K562 (cell line): ENCODE measurements around the gene ASB7. TPM values are rescaled to one million over a fixed set of nuclear protein-coding genes. Genes with fewer than 3 reads are reported as not detected.

ENCODE experiments used
- FIP1L1 ChIP-seq: fragments of 200-400 bp; formaldehyde crosslinking; IDR thresholded peaks from 2 replicates; pipeline ENCODE4 v1.6.1; 2018; ENCODE audit warnings: mild to moderate bottlenecking, low read depth, low read length; ENCODE audit not compliant: poor library complexity, severe bottlenecking
- MYC ChIP-seq, 2 experiments: fragments of 250-450 bp in 1 of 2; sonication (Bioruptor Pico) in 1 of 2; IDR thresholded peaks; 2 replicates each; pipeline versions ENCODE4 v1.5.1 to v1.6.1; 2012 to 2021; ENCODE audit warnings: low read depth in 2 of 2, borderline replicate concordance in 1 of 2, improper control_type of control experiment in 1 of 2, low read length in 1 of 2, mild to moderate bottlenecking in 1 of 2, moderate library complexity in 1 of 2
- MYNN ChIP-seq, 2 experiments: sonication (generic); formaldehyde crosslinking in 1 of 2; IDR thresholded peaks; 2 replicates each; pipeline versions ENCODE4 v1.5.0 to v1.6.1; 2016 to 2020; ENCODE audit warnings: antibody characterized with exemption in 1 of 2, missing genetic modification reagents in 1 of 2
- NBN ChIP-seq: fragments of 450-650 bp; IDR thresholded peaks from 2 replicates; pipeline ENCODE4 v1.6.1; 2016; ENCODE audit warnings: low read depth, mild to moderate bottlenecking
- RBM34 ChIP-seq: fragments of 200-400 bp; formaldehyde crosslinking; IDR thresholded peaks from 2 replicates; pipeline ENCODE4 v1.6.1; 2018; ENCODE audit warnings: low read length, borderline replicate concordance; ENCODE audit not compliant: insufficient read depth
- TSC22D4 ChIP-seq: fragments of 450-650 bp; IDR thresholded peaks from 2 replicates; pipeline ENCODE4 v1.6.1; 2016; ENCODE audit warnings: missing genetic modification characterization, missing biosample characterization, control low read depth
- ZNF140 ChIP-seq: fragments of 250-450 bp; sonication (Bioruptor Pico); IDR thresholded peaks from 2 replicates; pipeline ENCODE4 v1.8.0; 2021; ENCODE audit warnings: moderate library complexity, mild to moderate bottlenecking, inconsistent platforms
- ZNF57 ChIP-seq: fragments of 450-650 bp; formaldehyde crosslinking; IDR thresholded peaks from 2 replicates; pipeline ENCODE4 v1.4.0; 2020; ENCODE audit warnings: mild to moderate bottlenecking, moderate library complexity
- polyA plus RNA-seq, 8 experiments: library from polyadenylated mRNA; depleted of rRNA in 4 of 8; stranded (reverse) in 5 of 8; unstranded in 3 of 8; fragments of >200 nt; fragmentation: Nextera tagmentation in 2 of 8; fragmentation: Illumina TruSeq in 1 of 8; extraction: Ambion mirVana in 2 of 8; extraction: Trizol in 1 of 8; gene quantifications; 2 replicates each; pipeline versions ENCODE4 v1.2.1 to v1.2.3, GENCODE V29; 2011 to 2014; ENCODE audit warnings: inconsistent platforms in 1 of 8, missing spikeins in 1 of 8
- total RNA-seq, 7 experiments: library from RNA; depleted of rRNA in 6 of 7; stranded (reverse); fragments of >200 nt in 6 of 7; fragmentation: Illumina TruSeq in 2 of 7; extraction: Trizol in 2 of 7; gene quantifications; 2 replicates each; pipeline versions ENCODE4 v1.2.1 to v1.2.3, GENCODE V29; 2011 to 2021; ENCODE audit warnings: low replicate concordance in 1 of 7
- TF ChIP-seq, protein P1 (sequence below): fragments of 450-650 bp; IDR thresholded peaks from 2 replicates; pipeline ENCODE4 v1.6.1; 2016
- TF ChIP-seq, protein P2 (sequence below): sonication (generic); formaldehyde crosslinking; IDR thresholded peaks from 2 replicates; pipeline ENCODE4 v1.8.1; 2022; ENCODE audit warnings: missing genetic modification reagents
- TF ChIP-seq, protein P3 (sequence below): fragments of 250-450 bp; sonication (Bioruptor Pico); IDR thresholded peaks from 2 replicates; pipeline ENCODE4 v1.8.0; 2021; ENCODE audit warnings: moderate library complexity, mild to moderate bottlenecking, inconsistent platforms
- TF ChIP-seq, protein P4 (sequence below): IDR thresholded peaks from 2 replicates; pipeline ENCODE4 v1.6.1; 2011; ENCODE audit warnings: borderline replicate concordance, low read depth, mild to moderate bottlenecking, moderate library complexity, low read length; ENCODE audit not compliant: insufficient read depth, poor library complexity, severe bottlenecking
- TF ChIP-seq, protein P5 (sequence below): sonication (generic); formaldehyde crosslinking; IDR thresholded peaks from 2 replicates; pipeline ENCODE4 v1.8.0; 2022; ENCODE audit warnings: mild to moderate bottlenecking, missing genetic modification reagents
- TF ChIP-seq, protein P6 (sequence below): fragments of 450-650 bp; IDR thresholded peaks from 2 replicates; pipeline ENCODE4 v1.6.1; 2014; ENCODE audit warnings: low read depth, mild to moderate bottlenecking, moderate library complexity, borderline replicate concordance

The ASB7 gene
- total and polyA plus RNA-seq, 9 of the 15 experiments (the other 6 are each of a cell fraction or from before 2014, with no cell fraction given): 1.8 to 10.1 (median 6.8) TPM

DNA sequence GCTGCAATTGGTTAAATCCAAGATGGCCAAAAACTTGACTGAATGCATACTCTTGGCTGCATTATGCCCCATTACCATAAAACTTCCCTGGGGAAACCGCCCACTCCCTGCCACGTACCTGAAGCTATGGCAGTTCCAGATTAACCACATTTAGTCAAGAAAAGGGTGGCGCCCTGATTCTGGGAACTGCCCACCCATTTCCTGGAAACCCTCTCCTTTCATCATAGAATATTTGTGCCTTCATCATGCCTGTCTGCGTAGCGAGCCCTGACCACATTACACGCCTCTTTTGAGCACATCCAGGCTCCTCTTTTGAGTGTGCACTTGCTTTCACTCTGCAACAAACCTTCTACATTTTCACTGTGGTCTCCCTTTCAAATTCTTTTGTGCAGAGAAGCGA is 5.6 kb upstream of the ASB7 start (continued):
- TF ChIP-seq TSC22D4 (tag) (no peak), NBN (peak; percentile 64), ZNF57 (CRISPR knock-in tag) (no peak), FIP1L1 (no peak), MYNN (IDR thresholded peaks at IDR 0.05) (peak; percentile 58; the same call in 1 of the 2 replicates), MYNN (CRISPR knock-in tag; IDR thresholded peaks at IDR 0.05) (no peak), RBM34 (no peak), MYC (IDR thresholded peaks at IDR 0.05; ENCODE audit: low read depth, low read length) (peak; percentile 71), MYC (CRISPR knock-in tag; IDR thresholded peaks at IDR 0.05; ENCODE audit: borderline replicate concordance, low read depth) (no peak), ZNF140 (no peak)
- TF ChIP-seq, protein P1, sequence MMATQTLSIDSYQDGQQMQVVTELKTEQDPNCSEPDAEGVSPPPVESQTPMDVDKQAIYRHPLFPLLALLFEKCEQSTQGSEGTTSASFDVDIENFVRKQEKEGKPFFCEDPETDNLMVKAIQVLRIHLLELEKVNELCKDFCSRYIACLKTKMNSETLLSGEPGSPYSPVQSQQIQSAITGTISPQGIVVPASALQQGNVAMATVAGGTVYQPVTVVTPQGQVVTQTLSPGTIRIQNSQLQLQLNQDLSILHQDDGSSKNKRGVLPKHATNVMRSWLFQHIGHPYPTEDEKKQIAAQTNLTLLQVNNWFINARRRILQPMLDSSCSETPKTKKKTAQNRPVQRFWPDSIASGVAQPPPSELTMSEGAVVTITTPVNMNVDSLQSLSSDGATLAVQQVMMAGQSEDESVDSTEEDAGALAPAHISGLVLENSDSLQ: peak; percentile 73
- TF ChIP-seq, protein P2, sequence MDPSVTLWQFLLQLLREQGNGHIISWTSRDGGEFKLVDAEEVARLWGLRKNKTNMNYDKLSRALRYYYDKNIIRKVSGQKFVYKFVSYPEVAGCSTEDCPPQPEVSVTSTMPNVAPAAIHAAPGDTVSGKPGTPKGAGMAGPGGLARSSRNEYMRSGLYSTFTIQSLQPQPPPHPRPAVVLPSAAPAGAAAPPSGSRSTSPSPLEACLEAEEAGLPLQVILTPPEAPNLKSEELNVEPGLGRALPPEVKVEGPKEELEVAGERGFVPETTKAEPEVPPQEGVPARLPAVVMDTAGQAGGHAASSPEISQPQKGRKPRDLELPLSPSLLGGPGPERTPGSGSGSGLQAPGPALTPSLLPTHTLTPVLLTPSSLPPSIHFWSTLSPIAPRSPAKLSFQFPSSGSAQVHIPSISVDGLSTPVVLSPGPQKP (CRISPR knock-in tag): no peak
- TF ChIP-seq, protein P3, sequence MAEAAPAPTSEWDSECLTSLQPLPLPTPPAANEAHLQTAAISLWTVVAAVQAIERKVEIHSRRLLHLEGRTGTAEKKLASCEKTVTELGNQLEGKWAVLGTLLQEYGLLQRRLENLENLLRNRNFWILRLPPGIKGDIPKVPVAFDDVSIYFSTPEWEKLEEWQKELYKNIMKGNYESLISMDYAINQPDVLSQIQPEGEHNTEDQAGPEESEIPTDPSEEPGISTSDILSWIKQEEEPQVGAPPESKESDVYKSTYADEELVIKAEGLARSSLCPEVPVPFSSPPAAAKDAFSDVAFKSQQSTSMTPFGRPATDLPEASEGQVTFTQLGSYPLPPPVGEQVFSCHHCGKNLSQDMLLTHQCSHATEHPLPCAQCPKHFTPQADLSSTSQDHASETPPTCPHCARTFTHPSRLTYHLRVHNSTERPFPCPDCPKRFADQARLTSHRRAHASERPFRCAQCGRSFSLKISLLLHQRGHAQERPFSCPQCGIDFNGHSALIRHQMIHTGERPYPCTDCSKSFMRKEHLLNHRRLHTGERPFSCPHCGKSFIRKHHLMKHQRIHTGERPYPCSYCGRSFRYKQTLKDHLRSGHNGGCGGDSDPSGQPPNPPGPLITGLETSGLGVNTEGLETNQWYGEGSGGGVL: no peak
- TF ChIP-seq, protein P4, sequence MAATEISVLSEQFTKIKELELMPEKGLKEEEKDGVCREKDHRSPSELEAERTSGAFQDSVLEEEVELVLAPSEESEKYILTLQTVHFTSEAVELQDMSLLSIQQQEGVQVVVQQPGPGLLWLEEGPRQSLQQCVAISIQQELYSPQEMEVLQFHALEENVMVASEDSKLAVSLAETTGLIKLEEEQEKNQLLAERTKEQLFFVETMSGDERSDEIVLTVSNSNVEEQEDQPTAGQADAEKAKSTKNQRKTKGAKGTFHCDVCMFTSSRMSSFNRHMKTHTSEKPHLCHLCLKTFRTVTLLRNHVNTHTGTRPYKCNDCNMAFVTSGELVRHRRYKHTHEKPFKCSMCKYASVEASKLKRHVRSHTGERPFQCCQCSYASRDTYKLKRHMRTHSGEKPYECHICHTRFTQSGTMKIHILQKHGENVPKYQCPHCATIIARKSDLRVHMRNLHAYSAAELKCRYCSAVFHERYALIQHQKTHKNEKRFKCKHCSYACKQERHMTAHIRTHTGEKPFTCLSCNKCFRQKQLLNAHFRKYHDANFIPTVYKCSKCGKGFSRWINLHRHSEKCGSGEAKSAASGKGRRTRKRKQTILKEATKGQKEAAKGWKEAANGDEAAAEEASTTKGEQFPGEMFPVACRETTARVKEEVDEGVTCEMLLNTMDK: no peak
- TF ChIP-seq, protein P5, sequence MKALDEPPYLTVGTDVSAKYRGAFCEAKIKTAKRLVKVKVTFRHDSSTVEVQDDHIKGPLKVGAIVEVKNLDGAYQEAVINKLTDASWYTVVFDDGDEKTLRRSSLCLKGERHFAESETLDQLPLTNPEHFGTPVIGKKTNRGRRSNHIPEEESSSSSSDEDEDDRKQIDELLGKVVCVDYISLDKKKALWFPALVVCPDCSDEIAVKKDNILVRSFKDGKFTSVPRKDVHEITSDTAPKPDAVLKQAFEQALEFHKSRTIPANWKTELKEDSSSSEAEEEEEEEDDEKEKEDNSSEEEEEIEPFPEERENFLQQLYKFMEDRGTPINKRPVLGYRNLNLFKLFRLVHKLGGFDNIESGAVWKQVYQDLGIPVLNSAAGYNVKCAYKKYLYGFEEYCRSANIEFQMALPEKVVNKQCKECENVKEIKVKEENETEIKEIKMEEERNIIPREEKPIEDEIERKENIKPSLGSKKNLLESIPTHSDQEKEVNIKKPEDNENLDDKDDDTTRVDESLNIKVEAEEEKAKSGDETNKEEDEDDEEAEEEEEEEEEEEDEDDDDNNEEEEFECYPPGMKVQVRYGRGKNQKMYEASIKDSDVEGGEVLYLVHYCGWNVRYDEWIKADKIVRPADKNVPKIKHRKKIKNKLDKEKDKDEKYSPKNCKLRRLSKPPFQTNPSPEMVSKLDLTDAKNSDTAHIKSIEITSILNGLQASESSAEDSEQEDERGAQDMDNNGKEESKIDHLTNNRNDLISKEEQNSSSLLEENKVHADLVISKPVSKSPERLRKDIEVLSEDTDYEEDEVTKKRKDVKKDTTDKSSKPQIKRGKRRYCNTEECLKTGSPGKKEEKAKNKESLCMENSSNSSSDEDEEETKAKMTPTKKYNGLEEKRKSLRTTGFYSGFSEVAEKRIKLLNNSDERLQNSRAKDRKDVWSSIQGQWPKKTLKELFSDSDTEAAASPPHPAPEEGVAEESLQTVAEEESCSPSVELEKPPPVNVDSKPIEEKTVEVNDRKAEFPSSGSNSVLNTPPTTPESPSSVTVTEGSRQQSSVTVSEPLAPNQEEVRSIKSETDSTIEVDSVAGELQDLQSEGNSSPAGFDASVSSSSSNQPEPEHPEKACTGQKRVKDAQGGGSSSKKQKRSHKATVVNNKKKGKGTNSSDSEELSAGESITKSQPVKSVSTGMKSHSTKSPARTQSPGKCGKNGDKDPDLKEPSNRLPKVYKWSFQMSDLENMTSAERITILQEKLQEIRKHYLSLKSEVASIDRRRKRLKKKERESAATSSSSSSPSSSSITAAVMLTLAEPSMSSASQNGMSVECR: no peak
- TF ChIP-seq, protein P6, sequence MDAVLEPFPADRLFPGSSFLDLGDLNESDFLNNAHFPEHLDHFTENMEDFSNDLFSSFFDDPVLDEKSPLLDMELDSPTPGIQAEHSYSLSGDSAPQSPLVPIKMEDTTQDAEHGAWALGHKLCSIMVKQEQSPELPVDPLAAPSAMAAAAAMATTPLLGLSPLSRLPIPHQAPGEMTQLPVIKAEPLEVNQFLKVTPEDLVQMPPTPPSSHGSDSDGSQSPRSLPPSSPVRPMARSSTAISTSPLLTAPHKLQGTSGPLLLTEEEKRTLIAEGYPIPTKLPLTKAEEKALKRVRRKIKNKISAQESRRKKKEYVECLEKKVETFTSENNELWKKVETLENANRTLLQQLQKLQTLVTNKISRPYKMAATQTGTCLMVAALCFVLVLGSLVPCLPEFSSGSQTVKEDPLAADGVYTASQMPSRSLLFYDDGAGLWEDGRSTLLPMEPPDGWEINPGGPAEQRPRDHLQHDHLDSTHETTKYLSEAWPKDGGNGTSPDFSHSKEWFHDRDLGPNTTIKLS: peak; percentile 96
